Epithelial cell of proximal tubule (primary cell): Measurements from ENCODE around the gene PTGR3. TPM values are rescaled to one million over a fixed set of nuclear protein-coding genes. Genes with fewer than 3 reads are reported as not detected.

Experiments used
- DNase-seq: peaks from one replicate; pipeline ENCODE4 v3.0.0-alpha.2; 2011; ENCODE audit warnings: low read depth
- H3K4me3 ChIP-seq: 2 replicates; pipeline ENCODE4 v1.5.1; 2011; ENCODE audit warnings: low read depth, mild to moderate bottlenecking, low read length
- total RNA-seq: library from RNA; depleted of rRNA; stranded (reverse); fragments of >200 nt; gene quantifications from 2 replicates; pipeline ENCODE4 v1.2.3, GENCODE V29; 2015
- TF ChIP-seq, protein P1 (sequence below): conservative IDR thresholded peaks from 2 replicates; pipeline ENCODE4 v1.5.1; 2012; ENCODE audit warnings: low read depth, mild to moderate bottlenecking, low read length

PTGR3 gene
- total RNA-seq, 1 donor from 2014 or later = 7.8 TPM

DNA sequence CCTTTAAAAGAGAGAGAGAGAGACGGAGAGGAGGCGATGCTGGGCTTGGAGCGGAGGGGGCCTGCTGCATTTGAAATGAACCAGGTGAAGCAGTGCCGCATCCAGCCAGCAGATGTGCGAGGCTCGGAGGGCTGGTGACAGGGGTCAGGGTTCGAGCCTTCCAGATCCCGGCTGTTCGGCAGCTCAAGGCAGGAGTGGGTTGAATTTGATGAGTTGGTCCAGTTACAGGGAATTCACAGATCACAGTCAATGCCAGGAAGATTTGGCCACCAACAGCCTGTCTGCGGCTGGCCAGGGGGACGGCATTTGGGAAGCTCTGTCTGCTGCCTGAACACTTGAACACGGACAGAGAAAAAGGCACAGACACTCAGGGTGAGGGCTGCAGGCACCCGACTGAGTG lies 48.6 kb downstream of the PTGR3 start:
- DNase-seq = no peak
- TF ChIP-seq, protein P1, sequence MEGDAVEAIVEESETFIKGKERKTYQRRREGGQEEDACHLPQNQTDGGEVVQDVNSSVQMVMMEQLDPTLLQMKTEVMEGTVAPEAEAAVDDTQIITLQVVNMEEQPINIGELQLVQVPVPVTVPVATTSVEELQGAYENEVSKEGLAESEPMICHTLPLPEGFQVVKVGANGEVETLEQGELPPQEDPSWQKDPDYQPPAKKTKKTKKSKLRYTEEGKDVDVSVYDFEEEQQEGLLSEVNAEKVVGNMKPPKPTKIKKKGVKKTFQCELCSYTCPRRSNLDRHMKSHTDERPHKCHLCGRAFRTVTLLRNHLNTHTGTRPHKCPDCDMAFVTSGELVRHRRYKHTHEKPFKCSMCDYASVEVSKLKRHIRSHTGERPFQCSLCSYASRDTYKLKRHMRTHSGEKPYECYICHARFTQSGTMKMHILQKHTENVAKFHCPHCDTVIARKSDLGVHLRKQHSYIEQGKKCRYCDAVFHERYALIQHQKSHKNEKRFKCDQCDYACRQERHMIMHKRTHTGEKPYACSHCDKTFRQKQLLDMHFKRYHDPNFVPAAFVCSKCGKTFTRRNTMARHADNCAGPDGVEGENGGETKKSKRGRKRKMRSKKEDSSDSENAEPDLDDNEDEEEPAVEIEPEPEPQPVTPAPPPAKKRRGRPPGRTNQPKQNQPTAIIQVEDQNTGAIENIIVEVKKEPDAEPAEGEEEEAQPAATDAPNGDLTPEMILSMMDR = no peak

DNA sequence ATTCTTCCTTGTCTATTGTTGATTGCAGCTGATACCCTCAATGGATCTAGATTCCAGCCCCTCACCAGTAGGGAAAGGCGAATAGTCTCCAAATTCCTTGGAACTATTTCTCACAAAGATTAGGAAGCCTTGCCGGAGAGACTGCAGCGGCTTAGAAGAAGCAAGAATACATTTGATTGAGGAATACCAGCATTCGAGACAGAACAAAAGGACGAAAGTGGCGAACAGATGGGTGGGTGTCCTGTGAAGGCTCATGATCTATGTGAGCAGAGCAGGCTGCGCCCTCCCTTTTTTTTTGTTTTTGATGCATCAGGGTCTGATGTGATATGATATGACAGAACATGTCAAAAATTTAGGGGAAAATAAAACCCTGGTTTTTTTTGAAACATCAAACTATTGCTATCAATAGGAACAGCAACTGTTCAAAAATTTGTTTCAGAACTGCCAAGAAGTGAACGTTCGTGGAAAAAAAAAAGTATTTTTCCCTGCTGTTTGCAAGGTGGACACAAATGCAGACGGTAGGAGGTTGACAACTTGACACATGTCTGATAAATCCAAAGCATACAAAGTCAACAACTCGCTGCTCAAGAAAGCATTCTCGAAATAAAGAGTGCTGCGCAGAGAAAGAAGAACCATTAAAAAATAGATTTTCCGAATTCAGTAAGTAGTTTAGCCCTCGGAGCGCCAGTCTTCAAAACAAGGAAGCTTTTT lies 49.1 kb downstream of the PTGR3 start:
- no peak overlapping the region for H3K4me3 ChIP-seq
- TF ChIP-seq, protein P1 = no peak

More for the DNA sequence above, 48.6 kb downstream of the PTGR3 start:
- no peak overlapping the region for H3K4me3 ChIP-seq

DNA sequence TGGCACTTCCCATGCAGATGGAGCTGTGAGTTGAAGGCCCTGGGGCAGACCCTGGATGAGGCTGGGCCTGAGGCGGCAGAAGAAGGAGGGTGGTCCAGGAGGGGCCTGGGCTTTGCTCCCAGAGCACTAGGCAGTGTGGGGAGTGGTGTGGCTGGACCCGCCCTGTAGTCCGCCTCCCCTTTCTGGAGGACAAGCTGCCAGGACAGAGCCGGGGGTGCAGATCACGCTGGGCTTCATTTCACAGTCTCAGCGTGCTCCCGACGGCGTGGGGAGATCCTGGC lies 49.8 kb downstream of the PTGR3 start:
- H3K4me3 ChIP-seq = no peak overlapping the region
- TF ChIP-seq, protein P1 = no peak
- DNase-seq = no peak

More for the DNA sequence above, 49.1 kb downstream of the PTGR3 start:
- no peak for DNase-seq

Other genes starting within 250 kb of the PTGR3 start
- gene TSHZ1, start 1.7 kb upstream of the PTGR3 start, total RNA-seq = 4.9 and 5.1 TPM in 2 replicates
- gene SMIM21, start 218.6 kb upstream of the PTGR3 start, total RNA-seq = not detected in 2 replicates